OCI-M1 (cell line): Measurements from ENCODE around the gene BARHL2.

Source experiments
- DNase-seq: peaks from one replicate; lab custom pipeline; 2025; lab: John Stamatoyannopoulos, UW

BARHL2 gene

GRCh38 chr1:90724926-90725656 lies 8.0 kb upstream of the BARHL2 start:
- no peak for DNase-seq

GRCh38 chr1:90724361-90724760 lies 7.3 kb upstream of the BARHL2 start:
- DNase-seq = no peak

- peak; percentile 80 for DNase-seq
These were observed 6.5 kb upstream of the BARHL2 start for GRCh38 chr1:90723590-90724108.

- DNase-seq = peak; percentile 67
These were observed 5.9 kb upstream of the BARHL2 start for GRCh38 chr1:90722874-90723589.

GRCh38 chr1:90721210-90722194 lies 4.4 kb upstream of the BARHL2 start:
- DNase-seq = peak; percentile 93

- DNase-seq = no peak
These were observed 3.1 kb upstream of the BARHL2 start for GRCh38 chr1:90720145-90720636.

- no peak for DNase-seq
These were observed 2.4 kb upstream of the BARHL2 start for GRCh38 chr1:90719330-90720144.

GRCh38 chr1:90718411-90719329 lies 1.6 kb upstream of the BARHL2 start:
- no peak for DNase-seq

GRCh38 chr1:90717665-90718410 lies 736 bp upstream of the BARHL2 start:
- DNase-seq = peak; percentile 51

- no peak for DNase-seq
These were observed 208 bp upstream of the BARHL2 start for GRCh38 chr1:90717356-90717664.

- no peak for DNase-seq
These were observed 905 bp downstream of the BARHL2 start for GRCh38 chr1:90716243-90716551.

- no peak for DNase-seq
These were observed 1.8 kb downstream of the BARHL2 start for GRCh38 chr1:90715309-90715708.

GRCh38 chr1:90714521-90714951 lies 2.6 kb downstream of the BARHL2 start:
- DNase-seq = no peak

- peak; percentile 6 for DNase-seq
These were observed 3.2 kb downstream of the BARHL2 start for GRCh38 chr1:90713741-90714509.

- DNase-seq = no peak
These were observed 4.0 kb downstream of the BARHL2 start for GRCh38 chr1:90712915-90713730.

- DNase-seq = no peak
These were observed 4.8 kb downstream of the BARHL2 start for GRCh38 chr1:90712153-90712856.

GRCh38 chr1:90711696-90712095 lies 5.4 kb downstream of the BARHL2 start:
- no peak for DNase-seq
